Prostate gland (tissue), 2 donors: ENCODE results near the gene ITGAV. TPM values are rescaled to one million over a fixed set of nuclear protein-coding genes. Genes with fewer than 3 reads are reported as not detected.

Source experiments
- DNase-seq: peaks from one replicate; pipeline ENCODE4 v3.0.0-alpha.2; 2019; ENCODE audit warnings: low spot score
- H3K27ac ChIP-seq, 2 donors: fragments of 200-600 bp; sonication (generic); 2 replicates each; pipeline ENCODE4 v1.5.1; 2017 to 2019
- H3K27me3 ChIP-seq: fragments of 200-600 bp; sonication (generic); replicated peaks from 2 replicates; pipeline ENCODE4 v1.5.1; 2019; ENCODE audit not compliant: insufficient read depth
- H3K36me3 ChIP-seq, 2 donors: fragments of 200-600 bp; sonication (generic); 1 replicate in 1 of 2; 2 replicates in 1 of 2; pipeline versions ENCODE4 v1.5.1 to v1.8.1; 2017 to 2019
- H3K4me1 ChIP-seq: fragments of 200-600 bp; sonication (generic); replicated peaks from 2 replicates; pipeline ENCODE4 v1.5.1; 2019
- H3K4me3 ChIP-seq, 2 donors: fragments of 200-600 bp; sonication (generic); 2 replicates each; pipeline ENCODE4 v1.5.1; 2017 to 2019
- H3K9me3 ChIP-seq: fragments of 200-600 bp; sonication (generic); 2 replicates; pipeline ENCODE4 v1.5.1; 2017
- POLR2A ChIP-seq: fragments of 450-650 bp; IDR thresholded peaks from one replicate; pipeline ENCODE4 v1.6.1; 2016; ENCODE audit warnings: antibody characterized with exemption, mild to moderate bottlenecking
- POLR2AphosphoS5 ChIP-seq: sonication (generic); formaldehyde crosslinking; IDR thresholded peaks from one replicate; pipeline ENCODE4 v1.6.1; 2017; ENCODE audit warnings: antibody characterized with exemption
- WGBS: methylation state at CpG from one replicate; pipeline ENCODE4 v1.1.5; 2018; 5-methylcytosine and 5-hydroxymethylcytosine counted together
- intact Hi-C: fragments of 100-400 bp; cut with DNase I; formaldehyde crosslinking; loops from one replicate; pipeline ENCODE4 v1.14.2; 2022
- total RNA-seq, 2 donors: library from RNA; depleted of rRNA; stranded (reverse); fragments of >200 nt; gene quantifications; one replicate each; pipeline ENCODE4 v1.1.0, GENCODE V29; 2016
- TF ChIP-seq, protein P1 (sequence below), 4 experiments: fragments of 200-600 bp in 2 of 4; fragments of 450-650 bp in 2 of 4; sonication (generic) in 2 of 4; IDR thresholded peaks; 1 replicate in 3 of 4; 2 replicates in 1 of 4; pipeline ENCODE4 v1.5.1; 2016 to 2019; ENCODE audit warnings: antibody characterized with exemption in 4 of 4, mild to moderate bottlenecking in 2 of 4, moderate library complexity in 2 of 4

The ITGAV gene
- 10 to 100 TPM; 47.0 to 84.8 TPM for total RNA-seq

DNA sequence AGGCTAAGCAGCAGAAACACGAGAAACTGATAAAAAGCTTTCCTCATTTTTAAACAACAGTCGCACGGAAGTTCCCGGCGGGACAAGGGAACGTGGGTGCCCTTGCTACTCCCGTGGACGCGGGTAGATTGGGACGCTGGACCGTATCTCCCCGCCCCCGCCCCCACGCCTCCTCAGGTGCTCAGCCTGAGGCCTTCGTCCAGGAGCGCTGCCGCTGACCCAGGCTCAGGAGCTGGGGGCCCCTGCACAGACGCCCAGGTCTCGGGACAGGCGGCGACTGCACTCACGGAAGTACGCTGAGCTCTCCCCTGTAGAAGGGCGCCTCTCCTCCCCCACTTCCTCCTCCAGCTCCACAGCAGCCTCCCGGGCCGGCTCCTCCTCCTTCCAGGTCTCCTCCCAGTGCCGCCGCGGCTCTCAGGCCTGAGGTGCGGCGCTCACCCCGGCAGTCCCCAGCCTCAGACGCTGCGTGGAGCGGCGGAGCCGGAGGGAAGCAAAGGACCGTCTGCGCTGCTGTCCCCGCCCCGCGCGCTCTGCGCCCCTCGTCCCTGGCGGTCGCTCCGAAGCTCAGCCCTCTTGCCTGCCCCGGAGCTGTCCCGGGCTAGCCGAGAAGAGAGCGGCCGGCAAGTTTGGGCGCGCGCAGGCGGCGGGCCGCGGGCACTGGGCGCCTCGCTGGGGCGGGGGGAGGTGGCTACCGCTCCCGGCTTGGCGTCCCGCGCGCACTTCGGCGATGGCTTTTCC lies at the start of gene ITGAV:
Gene ITGAV (plus strand): TSS at position 445 of the 738 bp plus-strand sequence. CDS start 283 bp downstream, at position 728.
- under 1% methylated on average over 62 of the region's 71 CpGs for WGBS
- intact Hi-C loops = loop anchor here (5.0 kb wide), 2 partner anchors 53 to 102 kb away; partner anchors contain the start of gene ZC3H15
- Histone ChIP-seq H3K9me3 (no peaks in the 10 kb centered on the region), H3K27me3 (no peaks in the 10 kb centered on the region), H3K4me1 (no peaks in the 10 kb centered on the region), H3K36me3 (no peaks in the 10 kb centered on the region), H3K27ac (peak within 1 kb of the TSS; percentile 95 to 96), H3K4me3 (peak within 1 kb of the TSS; percentile 76 to 83)
- TF ChIP-seq POLR2A (peak; percentile 93), POLR2AphosphoS5 (peak; percentile 75)
- TF ChIP-seq, protein P1, sequence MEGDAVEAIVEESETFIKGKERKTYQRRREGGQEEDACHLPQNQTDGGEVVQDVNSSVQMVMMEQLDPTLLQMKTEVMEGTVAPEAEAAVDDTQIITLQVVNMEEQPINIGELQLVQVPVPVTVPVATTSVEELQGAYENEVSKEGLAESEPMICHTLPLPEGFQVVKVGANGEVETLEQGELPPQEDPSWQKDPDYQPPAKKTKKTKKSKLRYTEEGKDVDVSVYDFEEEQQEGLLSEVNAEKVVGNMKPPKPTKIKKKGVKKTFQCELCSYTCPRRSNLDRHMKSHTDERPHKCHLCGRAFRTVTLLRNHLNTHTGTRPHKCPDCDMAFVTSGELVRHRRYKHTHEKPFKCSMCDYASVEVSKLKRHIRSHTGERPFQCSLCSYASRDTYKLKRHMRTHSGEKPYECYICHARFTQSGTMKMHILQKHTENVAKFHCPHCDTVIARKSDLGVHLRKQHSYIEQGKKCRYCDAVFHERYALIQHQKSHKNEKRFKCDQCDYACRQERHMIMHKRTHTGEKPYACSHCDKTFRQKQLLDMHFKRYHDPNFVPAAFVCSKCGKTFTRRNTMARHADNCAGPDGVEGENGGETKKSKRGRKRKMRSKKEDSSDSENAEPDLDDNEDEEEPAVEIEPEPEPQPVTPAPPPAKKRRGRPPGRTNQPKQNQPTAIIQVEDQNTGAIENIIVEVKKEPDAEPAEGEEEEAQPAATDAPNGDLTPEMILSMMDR (IDR thresholded peaks at IDR 0.05) = no peak
- peak; percentile 92 for DNase-seq

DNA sequence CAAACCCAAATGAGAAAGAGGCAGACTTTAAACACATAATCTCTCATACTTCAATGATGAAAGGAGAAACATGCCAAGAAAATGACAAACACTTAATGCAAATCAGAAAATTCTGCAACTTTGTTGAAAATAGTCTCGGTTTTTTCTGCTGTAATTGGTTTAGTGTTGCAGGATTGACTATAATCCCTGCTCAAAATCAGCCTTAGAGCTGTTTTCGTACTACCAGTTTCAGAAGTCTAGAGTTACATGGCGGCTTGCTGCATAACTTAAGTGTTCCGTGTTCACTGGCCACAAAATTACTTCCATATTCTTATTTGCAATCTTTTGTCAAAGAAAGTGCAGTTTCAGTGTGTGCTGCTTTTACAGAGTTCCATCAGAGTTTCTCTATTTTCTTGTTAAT lies 48.9 kb upstream of the ITGAV start:
- peaks cover 4% of the 10 kb centered on the region for H3K4me1 ChIP-seq
- no peak overlapping the region for H3K27ac ChIP-seq
- TF ChIP-seq, protein P1 (IDR thresholded peaks at IDR 0.05) = no peak
- no peak for TF ChIP-seq POLR2A
- TF ChIP-seq POLR2AphosphoS5 = no peak
- H3K27me3 ChIP-seq = no peaks in the 10 kb centered on the region
- intact Hi-C loops = no loop called here
- H3K9me3 ChIP-seq = no peaks in the 10 kb centered on the region
- no peaks in the 10 kb centered on the region for H3K36me3 ChIP-seq
- no peak overlapping the region for H3K4me3 ChIP-seq
- no peak for DNase-seq
- 82% methylated on average over 4 of the region's 4 CpGs for WGBS

DNA sequence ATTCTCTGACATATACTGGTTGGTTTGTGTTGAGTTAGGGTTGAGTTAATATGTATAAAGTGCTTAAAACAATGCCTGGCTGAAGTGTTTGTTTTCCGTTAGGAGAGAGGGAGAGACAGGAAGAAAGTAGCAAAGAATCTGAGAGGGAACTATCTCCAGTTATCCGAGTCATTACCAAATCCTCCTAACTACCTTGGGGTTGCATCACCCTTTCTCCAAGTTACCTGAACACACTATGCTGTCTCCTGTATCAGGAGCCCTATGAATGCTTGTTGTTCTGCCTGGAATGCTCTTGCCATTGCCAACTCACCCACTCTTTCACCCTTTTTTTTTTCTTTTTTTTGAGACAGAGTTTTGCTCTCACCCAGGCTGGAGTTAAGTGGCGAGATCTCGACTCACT lies 47.9 kb upstream of the ITGAV start:
- Histone ChIP-seq H3K4me1 (peaks cover 4% of the 10 kb centered on the region), H3K27me3 (no peaks in the 10 kb centered on the region), H3K27ac (no peak overlapping the region), H3K4me3 (no peak overlapping the region), H3K36me3 (no peaks in the 10 kb centered on the region), H3K9me3 (no peaks in the 10 kb centered on the region)
- WGBS = 80% methylated on average over 4 of the region's 4 CpGs
- TF ChIP-seq POLR2A (no peak), POLR2AphosphoS5 (no peak)
- TF ChIP-seq, protein P1 (IDR thresholded peaks at IDR 0.05) = no peak
- DNase-seq = no peak
- intact Hi-C loops = no loop called here

DNA sequence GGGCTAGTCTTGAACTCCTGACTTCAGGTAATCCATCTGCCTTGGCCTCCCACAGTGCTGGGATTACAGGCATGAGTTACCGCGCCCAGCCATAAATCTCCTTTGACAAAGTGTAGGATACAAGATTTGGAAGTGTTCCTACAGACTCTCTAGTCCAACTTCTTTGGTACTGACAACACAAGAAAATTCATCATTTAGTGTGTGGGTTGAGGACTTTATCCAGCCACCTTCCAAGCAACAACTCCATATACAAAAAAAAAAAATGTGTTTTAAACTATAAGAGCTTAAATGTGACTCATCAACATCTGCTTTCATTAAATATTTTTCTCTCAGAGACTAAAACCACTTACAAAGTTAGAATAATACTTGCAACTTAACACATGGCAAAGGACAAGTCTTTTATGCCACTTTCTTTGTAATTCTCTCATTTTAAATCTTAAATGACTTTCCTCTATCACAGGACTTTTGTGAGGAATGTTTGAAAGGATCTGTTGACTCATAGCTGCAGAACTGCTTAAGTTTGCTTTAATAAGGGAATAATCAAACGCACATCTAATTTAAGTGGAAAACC lies 46.2 kb upstream of the ITGAV start:
- DNase-seq = no peak
- Histone ChIP-seq H3K27ac (peak overlapping the region; percentile 54 to 62), H3K4me1 (peaks cover 4% of the 10 kb centered on the region), H3K9me3 (no peaks in the 10 kb centered on the region), H3K4me3 (no peak overlapping the region), H3K36me3 (no peaks in the 10 kb centered on the region), H3K27me3 (no peaks in the 10 kb centered on the region)
- TF ChIP-seq POLR2AphosphoS5 (no peak), POLR2A (no peak)
- TF ChIP-seq, protein P1 (IDR thresholded peaks at IDR 0.05) = no peak
- intact Hi-C loops = no loop called here
- WGBS = 43% methylated on average over 3 of the region's 3 CpGs
